ENCODE results near the gene RAB40C. TPM values are rescaled to one million over a fixed set of nuclear protein-coding genes. Genes with fewer than 3 reads are reported as not detected.
A peak's percentile ranks its signal among the peaks of the same experiment; 100 is the strongest.

RAB40C gene
- total RNA-seq, 1 donor from 2014 or later: 20.0 TPM

GRCh38 chr16:559411-560203, 30.3 kb upstream of the RAB40C start:
- peaks cover 2% of the 10 kb centered on the region for H3K27me3 Mint-ChIP-seq (ENCODE audit: unreplicated experiment)
- no peaks in the 10 kb centered on the region for H3K9me3 Mint-ChIP-seq (ENCODE audit: unreplicated experiment)
- no peak for DNase-seq (ENCODE audit: extremely low spot score, unreplicated experiment)
- peak overlapping the region; percentile 45 for H3K4me3 Mint-ChIP-seq (ENCODE audit: unreplicated experiment)
- peaks cover 6% of the 10 kb centered on the region for H3K4me1 Mint-ChIP-seq (ENCODE audit: unreplicated experiment)
- no peaks in the 10 kb centered on the region for H3K36me3 Mint-ChIP-seq (ENCODE audit: unreplicated experiment)
- TF ChIP-seq CTCF (IDR thresholded peaks at IDR 0.05): no peak
- H3K27ac Mint-ChIP-seq (ENCODE audit: unreplicated experiment): no peak overlapping the region

- Mint-ChIP-seq H3K9me3 (ENCODE audit: unreplicated experiment) (no peaks in the 10 kb centered on the region), H3K36me3 (ENCODE audit: unreplicated experiment) (no peaks in the 10 kb centered on the region), H3K4me3 (ENCODE audit: unreplicated experiment) (peak within 1 kb of the TSS; percentile 45), H3K27me3 (ENCODE audit: unreplicated experiment) (peaks cover 2% of the 10 kb centered on the region), H3K27ac (ENCODE audit: unreplicated experiment) (no peak within 1 kb of the TSS), H3K4me1 (ENCODE audit: unreplicated experiment) (peaks cover 5% of the 10 kb centered on the region)
- no peak for DNase-seq (ENCODE audit: extremely low spot score, unreplicated experiment)
- no peak for TF ChIP-seq CTCF (IDR thresholded peaks at IDR 0.05)
Observed at GRCh38 chr16:560204-560700, 29.6 kb upstream of the RAB40C start, which contains the start of gene PRR35. PRR35 (plus strand) TSS chr16:560394; CDS start chr16:563295, 2,901 bp downstream.

- H3K27me3 Mint-ChIP-seq (ENCODE audit: unreplicated experiment): peaks cover 2% of the 10 kb centered on the region
- no peak for DNase-seq (ENCODE audit: extremely low spot score, unreplicated experiment)
- no peak for TF ChIP-seq CTCF (IDR thresholded peaks at IDR 0.05)
- H3K4me1 Mint-ChIP-seq (ENCODE audit: unreplicated experiment): peaks cover 9% of the 10 kb centered on the region
- H3K36me3 Mint-ChIP-seq (ENCODE audit: unreplicated experiment): no peaks in the 10 kb centered on the region
- no peaks in the 10 kb centered on the region for H3K9me3 Mint-ChIP-seq (ENCODE audit: unreplicated experiment)
- no peak overlapping the region for H3K4me3 Mint-ChIP-seq (ENCODE audit: unreplicated experiment)
- no peak overlapping the region for H3K27ac Mint-ChIP-seq (ENCODE audit: unreplicated experiment)
Observed at GRCh38 chr16:560701-561412, 29.0 kb upstream of the RAB40C start.

GRCh38 chr16:561413-561794, 28.5 kb upstream of the RAB40C start:
- peaks cover 2% of the 10 kb centered on the region for H3K27me3 Mint-ChIP-seq (ENCODE audit: unreplicated experiment)
- no peak overlapping the region for H3K4me3 Mint-ChIP-seq (ENCODE audit: unreplicated experiment)
- H3K4me1 Mint-ChIP-seq (ENCODE audit: unreplicated experiment): peaks cover 12% of the 10 kb centered on the region
- no peak for TF ChIP-seq CTCF (IDR thresholded peaks at IDR 0.05)
- no peak overlapping the region for H3K27ac Mint-ChIP-seq (ENCODE audit: unreplicated experiment)
- H3K36me3 Mint-ChIP-seq (ENCODE audit: unreplicated experiment): no peaks in the 10 kb centered on the region
- DNase-seq (ENCODE audit: extremely low spot score, unreplicated experiment): no peak
- no peaks in the 10 kb centered on the region for H3K9me3 Mint-ChIP-seq (ENCODE audit: unreplicated experiment)
